Body of pancreas (tissue), 4 donors: ENCODE results near the gene BMP6.

Experiments used
- CTCF ChIP-seq, 7 experiments: fragments of 450-650 bp in 4 of 7; fragments of 200-600 bp in 3 of 7; sonication (generic) in 3 of 7; IDR thresholded peaks; one replicate each; pipeline ENCODE4 v1.5.1; 2016 to 2019; ENCODE audit warnings: antibody characterized with exemption in 7 of 7
- POLR2A ChIP-seq, 3 donors: fragments of 450-650 bp; IDR thresholded peaks; one replicate each; pipeline ENCODE4 v1.6.1; 2016; ENCODE audit warnings: antibody characterized with exemption in 3 of 3, mild to moderate bottlenecking in 2 of 3

GRCh38 chr6:7901056-7901455, 175.2 kb downstream of the BMP6 start:
- TF ChIP-seq CTCF (IDR thresholded peaks at IDR 0.05) (no peak), POLR2A (IDR thresholded peaks at IDR 0.05) (no peak)
